ENCODE results near the gene OR4D10. TPM values are rescaled to one million over a fixed set of nuclear protein-coding genes. Genes with fewer than 3 reads are reported as not detected.

Gene OR4D10
- total RNA-seq, 2 experiments from 2014 or later = not detected

- no peaks in the 10 kb centered on the region for H3K79me2 ChIP-seq (ENCODE audit: insufficient read depth, low read depth, low read length)
- intact Hi-C loops (cut with micrococcal nuclease; ENCODE audit: unreplicated experiment) = no loop called here
- no peaks in the 10 kb centered on the region for H3K4me1 ChIP-seq (ENCODE audit: insufficient read depth, low read length, poor library complexity, severe bottlenecking)
- BruUV-seq (replicated peaks) = no TSS peak
- H2AFZ ChIP-seq (ENCODE audit: low read length) = no peak overlapping the region
- H3K36me3 ChIP-seq (ENCODE audit: insufficient read depth, low read length) = no peaks in the 10 kb centered on the region
- DNase-seq (ENCODE audit: low spot score) = no peak
- CTCF ChIA-PET (ENCODE audit: unreplicated experiment) = no interaction called here
- no peaks in the 10 kb centered on the region for H3K9me2 ChIP-seq (ENCODE audit: insufficient read depth, low read length)
- POLR2A ChIA-PET = no interaction called here
- H3K9me3 ChIP-seq (ENCODE audit: low read length) = no peaks in the 10 kb centered on the region
- no peak overlapping the region for H3K4me3 ChIP-seq (ENCODE audit: low read depth, low read length, poor library complexity, severe bottlenecking)
- H4K20me1 ChIP-seq (ENCODE audit: insufficient read depth, low read length) = no peaks in the 10 kb centered on the region
- H3K27ac ChIP-seq (ENCODE audit: low read depth, low read length, poor library complexity, severe bottlenecking) = no peak overlapping the region
- TF ChIP-seq EZH2phosphoT487 (IDR thresholded peaks at IDR 0.05; ENCODE audit: borderline replicate concordance, low read depth, low read length) = no peak
- no peak overlapping the region for H3K4me2 ChIP-seq (ENCODE audit: low read length)
Observed at GRCh38 chr11:59459916-59460315, 13.2 kb upstream of the OR4D10 start.

GRCh38 chr11:59463190-59463641 is 9.9 kb upstream of the OR4D10 start:
- Histone ChIP-seq H3K4me2 (ENCODE audit: low read length) (no peak overlapping the region), H3K9me3 (ENCODE audit: low read length) (no peaks in the 10 kb centered on the region), H2AFZ (ENCODE audit: low read length) (no peak overlapping the region), H4K20me1 (ENCODE audit: insufficient read depth, low read length) (no peaks in the 10 kb centered on the region), H3K4me1 (ENCODE audit: insufficient read depth, low read length, poor library complexity, severe bottlenecking) (no peaks in the 10 kb centered on the region), H3K4me3 (ENCODE audit: low read depth, low read length, poor library complexity, severe bottlenecking) (no peak overlapping the region), H3K9me2 (ENCODE audit: insufficient read depth, low read length) (no peaks in the 10 kb centered on the region), H3K79me2 (ENCODE audit: insufficient read depth, low read depth, low read length) (no peaks in the 10 kb centered on the region), H3K36me3 (ENCODE audit: insufficient read depth, low read length) (no peaks in the 10 kb centered on the region), H3K27ac (ENCODE audit: low read depth, low read length, poor library complexity, severe bottlenecking) (no peak overlapping the region)
- intact Hi-C loops (cut with micrococcal nuclease; ENCODE audit: unreplicated experiment) = no loop called here
- ChIA-PET POLR2A (interaction anchor here (0.6 kb wide), 1 partner anchor 109 kb away, joined by 3 read pairs; no protein-coding TSS in a partner anchor), CTCF (ENCODE audit: unreplicated experiment) (no interaction called here)
- no peak for TF ChIP-seq EZH2phosphoT487 (IDR thresholded peaks at IDR 0.05; ENCODE audit: borderline replicate concordance, low read depth, low read length)
- TF ChIP-seq CTCF (conservative IDR thresholded peaks at IDR 0.05; ENCODE audit: low read length) = no peak
- BruUV-seq (replicated peaks) = no TSS peak
- DNase-seq (ENCODE audit: low spot score) = no peak

- no peak overlapping the region for H3K4me2 ChIP-seq (ENCODE audit: low read length)
- ChIA-PET CTCF (ENCODE audit: unreplicated experiment) (no interaction called here), POLR2A (interaction anchor here (0.6 kb wide), 1 partner anchor 84 kb away, joined by 4 read pairs; no protein-coding TSS in a partner anchor)
- H3K9me3 ChIP-seq (ENCODE audit: low read length) = no peaks in the 10 kb centered on the region
- TF ChIP-seq EZH2phosphoT487 (IDR thresholded peaks at IDR 0.05; ENCODE audit: borderline replicate concordance, low read depth, low read length) = no peak
- no peak for TF ChIP-seq CTCF (conservative IDR thresholded peaks at IDR 0.05; ENCODE audit: low read length)
- no peaks in the 10 kb centered on the region for H3K79me2 ChIP-seq (ENCODE audit: insufficient read depth, low read depth, low read length)
- no peaks in the 10 kb centered on the region for H3K9me2 ChIP-seq (ENCODE audit: insufficient read depth, low read length)
- no TSS peak for BruUV-seq (replicated peaks)
- no peak overlapping the region for H2AFZ ChIP-seq (ENCODE audit: low read length)
- H3K4me3 ChIP-seq (ENCODE audit: low read depth, low read length, poor library complexity, severe bottlenecking) = no peak overlapping the region
- intact Hi-C loops (cut with micrococcal nuclease; ENCODE audit: unreplicated experiment) = no loop called here
- peaks cover 8% of the 10 kb centered on the region for H3K4me1 ChIP-seq (ENCODE audit: insufficient read depth, low read length, poor library complexity, severe bottlenecking)
- no peak for DNase-seq (ENCODE audit: low spot score)
- H3K27ac ChIP-seq (ENCODE audit: low read depth, low read length, poor library complexity, severe bottlenecking) = no peak overlapping the region
- no peaks in the 10 kb centered on the region for H3K36me3 ChIP-seq (ENCODE audit: insufficient read depth, low read length)
- H4K20me1 ChIP-seq (ENCODE audit: insufficient read depth, low read length) = no peaks in the 10 kb centered on the region
Observed at GRCh38 chr11:59475176-59475575, 2.1 kb downstream of the OR4D10 start.
